Measurements from ENCODE around the gene MARVELD3.
"Not testable (repeated sequence)": the region's sequence is repeated elsewhere in the genome, so short reads cannot be mapped to it uniquely, and the experiment has no call there.

Gene MARVELD3

GRCh38 chr16:71672125-71672524, 46.1 kb downstream of the MARVELD3 start:
- no peak for DNase-seq (ENCODE audit: low spot score)

GRCh38 chr16:71672803-71673581, 47.0 kb downstream of the MARVELD3 start:
- DNase-seq (ENCODE audit: low spot score), result no peak

- DNase-seq (ENCODE audit: low spot score), result no peak
These were observed 47.6 kb downstream of the MARVELD3 start for GRCh38 chr16:71673582-71673973.

GRCh38 chr16:71674229-71674628, 48.2 kb downstream of the MARVELD3 start:
- DNase-seq (ENCODE audit: low spot score), result no peak

GRCh38 chr16:71675380-71675779, 49.4 kb downstream of the MARVELD3 start:
- DNase-seq (ENCODE audit: low spot score), result no peak

GRCh38 chr16:71676236-71676635, 50.3 kb downstream of the MARVELD3 start:
- DNase-seq (ENCODE audit: low spot score), result no peak

- peak; percentile 66 for DNase-seq (ENCODE audit: low spot score)
These were observed 55.4 kb downstream of the MARVELD3 start for GRCh38 chr16:71681360-71681759.

- not testable (repeated sequence) for DNase-seq (ENCODE audit: low spot score)
These were observed 58.3 kb downstream of the MARVELD3 start for GRCh38 chr16:71684280-71684679.
